Right cardiac atrium (tissue), 5 donors: ENCODE data around the gene STMN3. TPM values are rescaled to one million over a fixed set of nuclear protein-coding genes. Genes with fewer than 3 reads are reported as not detected.
"Not testable (repeated sequence)": the region's sequence is repeated elsewhere in the genome, so short reads cannot be mapped to it uniquely, and the experiment has no call there.

Experiments
- ATAC-seq, 2 donors: fragments of 200-7000 bp; cut with Tn5 transposase; one replicate each; pipeline versions ENCODE4 v1.8.0 to v1.9.1; 2020; ENCODE audit warnings: moderate library complexity in 2 of 2, mild to moderate bottlenecking in 1 of 2
- DNase-seq, 3 donors: peaks; one replicate each; pipeline ENCODE4 v3.0.0-alpha.2; 2020
- H3K27ac ChIP-seq: one replicate; pipeline ENCODE4 v1.5.1; 2013; ENCODE audit warnings: mild to moderate bottlenecking, low read length, control low read depth, moderate library complexity
- H3K27me3 ChIP-seq: one replicate; pipeline ENCODE4 v1.6.1; 2013; ENCODE audit not compliant: control insufficient read depth, insufficient read depth
- H3K4me1 ChIP-seq: one replicate; pipeline ENCODE4 v1.6.1; 2013; ENCODE audit warnings: low read length; ENCODE audit not compliant: control insufficient read depth, insufficient read depth
- H3K4me3 ChIP-seq: one replicate; pipeline ENCODE4 v1.5.1; 2013; ENCODE audit warnings: low read length, control low read depth
- H3K9me3 ChIP-seq: one replicate; pipeline ENCODE4 v1.6.1; 2013; ENCODE audit warnings: low read length; ENCODE audit not compliant: control insufficient read depth
- whole genome bisulfite sequencing: extraction: QIAGEN DNeasy Blood & Tissue Kit; methylation state at CpG from one replicate; pipeline ENCODE4 v1.1.7; 2013; 5-methylcytosine and 5-hydroxymethylcytosine counted together
- intact Hi-C, 4 donors: fragments of 100-400 bp; cut with DNase I; formaldehyde crosslinking; loops; one replicate each; pipeline versions ENCODE4 v1.11.0 to v1.14.0; 2022 to 2023
- polyA plus RNA-seq: library from polyadenylated mRNA; stranded (reverse); fragments of 200-250 nt; gene quantifications from one replicate; pipeline ENCODE4 v1.2.3, GENCODE V29; 2013
- total RNA-seq, 4 donors: library from RNA; stranded (reverse); fragmentation: NEBNext Ultra II Directional; extraction: Animal tissue kit (Norgen Biotek cat#: 25700); gene quantifications; one replicate each; pipeline ENCODE4 v1.2.1, GENCODE V29; 2021
- donor health status: healthy with polysubstance abuse.
- donor health status: DM: no; HTN: yes; CAD: no.
- donor health status: DM: no; HTN: no; CAD: no.
- donor health status: DM: no; HTN: yes; CAD: no; lungs with severe emphysema.
- donor health status: DM: yes; HTN: yes; CAD: no.

Gene STMN3
- total and polyA plus RNA-seq, 5 donors, result 4.0 to 9.3 (median 6.2) TPM

DNA sequence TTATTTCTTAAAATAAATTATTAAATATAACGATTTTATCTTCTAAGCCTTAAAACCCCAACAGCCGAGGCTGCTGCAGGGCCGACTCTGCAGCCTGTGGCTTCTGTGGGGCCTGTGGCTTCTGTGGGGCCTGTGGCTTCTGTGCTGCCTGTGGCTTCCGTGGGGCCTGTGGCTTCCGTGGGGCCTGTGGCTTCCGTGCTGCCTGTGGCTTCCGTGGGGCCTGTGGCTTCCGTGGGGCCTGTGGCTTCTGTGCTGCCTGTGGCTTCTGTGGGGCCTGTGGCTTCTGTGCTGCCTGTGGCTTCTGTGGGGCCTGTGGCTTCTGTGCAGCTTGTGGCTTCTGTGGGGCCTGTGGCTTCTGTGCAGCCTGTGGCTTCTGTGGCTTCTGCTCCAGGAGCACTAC lies 51.5 kb downstream of the STMN3 start:
- H3K4me1 ChIP-seq, DNase-seq, H3K27me3 ChIP-seq, H3K9me3 ChIP-seq, H3K4me3 ChIP-seq, intact Hi-C loops, H3K27ac ChIP-seq, ATAC-seq: not testable (repeated sequence)
- 85% methylated on average over 8 of the region's 8 CpGs for WGBS

DNA sequence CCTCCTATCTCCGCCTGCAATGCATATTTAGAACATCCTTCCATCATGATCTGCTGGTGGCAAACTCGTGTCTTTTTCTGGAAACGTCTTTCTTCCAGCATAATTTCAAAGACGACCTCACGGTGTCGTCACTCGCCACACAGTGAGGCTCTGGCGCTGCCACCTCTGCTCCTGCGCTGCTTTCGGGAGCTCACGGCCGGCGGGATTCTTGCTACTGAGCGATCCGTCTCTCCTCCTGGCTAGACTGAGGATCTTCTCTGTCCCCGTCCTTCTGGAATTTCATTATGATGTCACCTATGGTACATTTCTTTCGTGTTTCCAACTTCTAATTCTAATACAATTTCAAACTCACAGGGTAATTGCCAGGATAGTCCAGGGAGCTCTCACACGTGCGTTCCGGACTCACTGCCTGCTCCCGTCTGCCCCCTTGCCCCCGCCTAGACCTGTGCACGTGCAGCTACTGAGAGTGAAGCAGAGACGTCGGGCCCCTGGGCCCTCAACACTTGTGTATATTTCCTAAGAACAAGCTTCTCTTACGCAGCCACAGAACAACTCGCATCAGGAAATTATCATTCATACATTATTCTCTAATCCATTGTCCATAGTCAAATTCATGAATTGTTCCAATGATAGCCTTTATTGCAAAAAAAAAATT lies 53.7 kb downstream of the STMN3 start:
- WGBS, result 93% methylated on average over 27 of the region's 27 CpGs
- Histone ChIP-seq H3K4me3 (no peak overlapping the region), H3K27ac (no peak overlapping the region), H3K27me3 (no peaks in the 10 kb centered on the region), H3K9me3 (no peaks in the 10 kb centered on the region), H3K4me1 (no peaks in the 10 kb centered on the region)
- intact Hi-C loops, result no loop called here
- no peak for ATAC-seq
- no peak for DNase-seq

DNA sequence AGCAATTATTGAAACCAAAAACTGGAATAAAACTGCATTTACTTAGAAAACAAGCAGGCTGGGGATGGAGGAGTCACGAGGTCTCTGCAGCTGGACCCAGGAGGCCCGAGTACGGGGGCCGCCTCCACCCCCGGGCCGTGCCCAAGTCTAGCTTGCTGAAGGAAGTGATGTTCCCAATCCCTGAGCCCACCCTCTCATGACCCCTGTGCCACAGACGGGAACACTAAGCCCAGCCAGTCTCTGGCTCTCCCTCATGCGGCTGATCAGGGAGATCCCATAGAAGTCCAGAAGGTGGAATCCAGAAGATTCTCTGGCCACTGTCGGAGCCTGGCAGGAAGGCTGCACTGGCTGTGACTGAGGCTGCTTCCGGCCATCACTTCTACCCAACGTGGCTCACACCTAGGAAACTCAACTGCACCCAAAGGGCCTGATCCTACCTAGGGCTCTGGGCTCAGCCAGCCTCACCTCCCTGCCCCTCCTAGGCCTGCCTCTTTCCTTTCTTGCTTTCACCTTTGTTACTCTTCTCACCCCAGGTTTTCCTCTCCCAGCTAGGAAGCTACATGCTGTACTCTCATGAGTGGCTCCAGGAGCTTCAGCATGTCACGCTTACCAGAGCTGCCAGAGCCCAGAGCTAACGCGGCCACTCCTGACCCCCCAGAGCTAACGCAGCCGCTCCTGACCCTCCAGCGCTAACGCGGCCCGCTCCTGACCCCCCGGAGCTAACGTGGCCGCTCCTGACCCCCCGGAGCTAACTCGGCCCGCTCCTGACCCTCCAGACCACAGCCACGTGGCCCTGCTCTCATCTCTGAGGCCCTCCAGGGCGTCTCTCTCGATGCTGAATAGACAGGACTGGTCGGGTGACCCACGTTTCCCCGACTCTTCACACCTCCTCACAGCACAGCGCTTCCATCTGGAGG lies 54.5 kb downstream of the STMN3 start:
- 87% methylated on average over 33 of the region's 33 CpGs for WGBS
- Histone ChIP-seq H3K27me3 (no peaks in the 10 kb centered on the region), H3K4me3 (no peak overlapping the region), H3K27ac (no peak overlapping the region), H3K9me3 (no peaks in the 10 kb centered on the region), H3K4me1 (no peaks in the 10 kb centered on the region)
- ATAC-seq (no peak), DNase-seq (no peak)
- intact Hi-C loops, result no loop called here

DNA sequence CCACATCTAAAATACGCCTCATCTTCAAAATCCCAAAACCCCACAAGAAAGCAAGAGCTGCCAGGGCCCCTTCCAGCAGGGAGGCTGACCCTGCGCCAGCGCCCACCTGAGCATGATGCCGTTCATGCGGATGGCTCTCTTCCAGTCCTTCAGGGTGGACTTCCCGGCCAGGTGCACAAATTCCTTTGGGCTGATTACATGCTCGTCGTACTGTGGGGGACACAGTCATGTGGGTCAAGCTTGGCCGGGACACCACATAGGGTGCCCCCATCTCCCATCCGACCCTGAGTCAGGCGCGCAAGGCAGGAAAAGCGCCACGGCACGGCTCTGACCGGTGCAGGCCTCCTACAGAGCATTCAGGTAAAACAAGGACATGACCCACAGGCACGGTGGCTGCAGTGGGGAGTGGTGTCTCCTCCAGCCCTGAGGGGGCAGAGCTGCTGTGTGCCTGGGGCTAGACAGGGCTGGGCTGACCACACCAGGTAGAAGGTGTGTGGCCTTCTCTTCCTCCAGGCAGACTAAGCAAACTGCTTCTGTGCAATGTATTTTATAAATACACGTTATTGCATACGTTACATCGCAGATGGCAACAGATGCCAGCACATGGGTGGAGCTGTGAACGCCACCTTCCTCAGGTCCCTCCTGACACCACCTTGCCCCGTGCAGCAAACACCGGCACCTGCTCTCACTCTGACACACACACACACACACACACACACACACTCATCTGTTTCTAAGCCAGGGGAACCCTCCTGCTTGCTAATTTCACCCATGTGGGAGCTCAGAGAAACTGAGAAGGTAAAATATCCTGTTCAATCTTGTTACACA lies 55.4 kb downstream of the STMN3 start:
- Histone ChIP-seq H3K27me3 (no peaks in the 10 kb centered on the region), H3K4me1 (no peaks in the 10 kb centered on the region), H3K27ac (no peak overlapping the region), H3K9me3 (no peaks in the 10 kb centered on the region), H3K4me3 (no peak overlapping the region)
- no peak for DNase-seq
- intact Hi-C loops, result no loop called here
- 90% methylated on average over 23 of the region's 23 CpGs for WGBS
- ATAC-seq, result peak in 1 of 2 donors; percentile 16

DNA sequence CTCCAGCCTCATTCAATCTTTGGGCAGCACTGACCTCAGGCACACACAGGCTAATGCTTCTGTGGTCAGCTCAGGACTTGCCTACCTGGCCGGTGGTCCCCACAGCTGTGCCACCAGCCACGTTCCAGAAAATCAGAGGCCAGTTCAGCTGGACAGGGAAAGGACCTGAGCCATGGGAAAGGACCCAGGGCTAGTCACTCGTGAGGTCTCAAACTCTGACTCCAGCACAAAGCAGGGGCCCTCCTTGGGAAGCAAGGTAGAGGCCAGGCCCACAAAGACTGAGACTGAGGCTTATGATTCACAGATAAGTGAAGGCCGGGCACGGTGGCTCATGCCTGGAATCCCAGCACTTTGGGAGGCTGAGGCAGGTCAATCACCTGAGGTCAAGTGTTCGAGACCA lies 56.8 kb downstream of the STMN3 start:
- no peak for DNase-seq
- 88% methylated on average over 6 of the region's 6 CpGs for WGBS
- Histone ChIP-seq H3K27ac (no peak overlapping the region), H3K9me3 (no peaks in the 10 kb centered on the region), H3K4me3 (no peak overlapping the region), H3K4me1 (no peaks in the 10 kb centered on the region), H3K27me3 (no peaks in the 10 kb centered on the region)
- intact Hi-C loops, result no loop called here
- no peak for ATAC-seq

DNA sequence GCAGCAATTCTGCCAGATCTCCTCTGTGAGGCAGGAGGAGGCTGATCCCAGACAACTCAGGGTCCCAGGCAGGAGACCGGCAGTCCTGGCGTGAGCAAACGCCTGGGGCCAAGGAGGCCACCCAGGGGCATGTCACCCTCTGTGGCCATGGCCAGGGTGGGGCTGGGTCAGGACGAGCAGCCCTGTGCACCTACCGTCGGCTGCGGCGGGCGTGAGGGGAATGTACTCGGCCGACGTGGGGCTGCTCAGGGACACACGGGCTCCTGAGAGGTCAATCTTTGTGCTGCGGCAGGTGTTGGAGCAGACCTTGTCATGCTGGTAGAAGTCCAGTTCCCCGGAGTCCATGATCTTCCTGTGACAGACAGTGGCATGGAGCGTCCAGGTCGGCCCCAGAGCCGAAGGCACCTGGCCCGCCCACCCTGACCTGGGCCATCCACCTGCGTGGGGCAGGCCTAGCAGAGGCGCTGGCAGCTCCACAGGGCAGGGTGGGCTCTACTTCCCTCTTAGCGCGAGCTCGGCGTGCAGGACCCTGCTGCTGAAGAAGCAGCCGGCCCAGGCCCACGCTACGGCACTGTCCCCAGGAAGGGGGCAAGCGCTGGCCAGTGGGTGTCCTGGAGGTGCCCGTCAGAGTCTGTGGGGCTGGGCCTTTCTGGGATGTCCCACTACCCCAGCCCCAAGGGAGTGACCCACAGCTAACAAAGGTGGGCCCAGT lies 57.7 kb downstream of the STMN3 start:
- no peaks in the 10 kb centered on the region for H3K9me3 ChIP-seq
- peak in 1 of 2 donors; percentile 7 for ATAC-seq
- H3K4me1 ChIP-seq, result no peaks in the 10 kb centered on the region
- intact Hi-C loops, result no loop called here
- no peak overlapping the region for H3K4me3 ChIP-seq
- no peaks in the 10 kb centered on the region for H3K27me3 ChIP-seq
- 93% methylated on average over 30 of the region's 30 CpGs for WGBS
- DNase-seq, result peak in 1 of 3 donors; percentile 47
- no peak overlapping the region for H3K27ac ChIP-seq

DNA sequence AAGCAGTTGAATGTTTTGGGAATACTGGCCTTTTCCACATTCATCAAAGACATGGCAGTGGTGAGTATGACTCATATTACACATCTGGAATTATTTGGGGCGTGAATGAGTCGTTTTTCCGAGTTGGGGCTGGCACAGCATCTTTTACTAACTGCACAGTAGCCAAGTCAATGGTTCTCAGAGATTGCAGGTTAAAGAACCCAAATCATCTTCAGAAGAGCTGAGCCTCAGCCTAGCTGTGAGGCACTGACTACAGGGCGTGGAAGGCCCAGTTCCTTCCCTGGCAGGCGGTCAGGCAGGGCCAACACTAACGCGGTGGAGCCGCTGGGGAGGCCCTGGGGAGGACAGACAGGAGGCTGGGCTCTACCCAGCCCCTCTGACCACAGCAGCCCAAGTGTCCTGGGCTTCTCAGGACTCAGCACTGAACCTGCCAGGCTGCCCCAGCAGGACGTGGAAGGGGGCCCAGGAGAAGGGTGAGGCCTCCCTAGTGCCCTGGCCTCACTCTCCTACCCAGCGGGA lies 59.1 kb downstream of the STMN3 start:
- WGBS, result 69% methylated on average over 10 of the region's 10 CpGs
- ATAC-seq (peak in 1 of 2 donors; percentile 19), DNase-seq (no peak)
- no peaks in the 10 kb centered on the region for H3K27me3 ChIP-seq
- no peak overlapping the region for H3K4me3 ChIP-seq
- H3K9me3 ChIP-seq, result no peaks in the 10 kb centered on the region
- no peak overlapping the region for H3K27ac ChIP-seq
- no peaks in the 10 kb centered on the region for H3K4me1 ChIP-seq
- intact Hi-C loops, result no loop called here

DNA sequence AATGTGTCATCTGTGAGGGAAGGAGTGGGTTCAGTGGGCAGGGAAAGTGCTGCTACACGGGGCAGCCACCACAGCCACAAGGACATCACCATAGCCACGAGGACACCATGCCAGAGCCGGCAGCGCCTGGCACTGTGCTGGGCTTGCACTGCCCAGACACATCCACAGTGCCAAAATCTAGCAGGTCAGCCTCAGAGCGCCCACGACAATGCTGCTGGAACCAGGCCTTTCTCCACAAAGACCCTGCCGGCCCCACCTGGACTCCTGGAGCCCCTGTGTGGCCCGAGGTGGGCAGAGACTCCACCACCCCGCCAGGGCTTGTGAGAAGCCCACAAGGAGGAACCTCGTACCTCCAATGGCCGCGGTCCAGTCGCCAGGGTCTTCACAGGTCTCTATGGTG lies 60.6 kb downstream of the STMN3 start:
- intact Hi-C loops, result no loop called here
- Histone ChIP-seq H3K9me3 (no peaks in the 10 kb centered on the region), H3K4me3 (no peak overlapping the region), H3K27me3 (no peaks in the 10 kb centered on the region), H3K27ac (no peak overlapping the region), H3K4me1 (no peaks in the 10 kb centered on the region)
- WGBS, result 96% methylated on average over 13 of the region's 13 CpGs
- ATAC-seq, result no peak
- no peak for DNase-seq

DNA sequence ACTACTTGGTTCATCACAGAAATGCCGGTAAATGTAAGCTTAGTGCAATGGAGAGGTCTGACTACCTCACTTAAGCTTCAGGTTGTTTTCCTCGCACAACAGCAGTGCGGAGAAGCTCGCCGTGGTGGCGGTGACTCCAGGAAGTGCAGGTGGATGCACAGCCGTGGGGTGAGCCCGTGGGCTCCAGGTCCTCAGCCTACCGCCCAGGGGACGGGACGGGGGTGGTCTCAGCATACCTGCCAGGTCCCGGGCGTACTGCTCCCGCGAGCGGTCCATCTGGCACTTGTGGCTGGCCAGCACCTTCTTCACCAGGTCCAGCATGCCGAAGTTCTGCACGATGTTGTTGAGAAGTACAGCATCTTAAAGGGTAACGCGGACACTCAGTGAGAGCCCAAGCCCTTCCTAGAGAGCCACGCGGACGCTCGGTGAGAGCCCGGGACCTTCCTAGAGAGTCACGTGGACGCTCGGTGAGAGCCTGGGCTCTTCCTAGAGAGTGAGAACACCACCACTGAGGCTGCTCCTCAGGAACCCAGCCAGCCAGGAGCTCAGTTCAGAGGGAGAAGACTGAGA lies 61.4 kb downstream of the STMN3 start:
- no peaks in the 10 kb centered on the region for H3K4me1 ChIP-seq
- WGBS, result 94% methylated on average over 28 of the region's 28 CpGs
- intact Hi-C loops, result no loop called here
- ATAC-seq, result no peak
- no peak overlapping the region for H3K27ac ChIP-seq
- H3K27me3 ChIP-seq, result no peaks in the 10 kb centered on the region
- no peaks in the 10 kb centered on the region for H3K9me3 ChIP-seq
- no peak for DNase-seq
- H3K4me3 ChIP-seq, result no peak overlapping the region

DNA sequence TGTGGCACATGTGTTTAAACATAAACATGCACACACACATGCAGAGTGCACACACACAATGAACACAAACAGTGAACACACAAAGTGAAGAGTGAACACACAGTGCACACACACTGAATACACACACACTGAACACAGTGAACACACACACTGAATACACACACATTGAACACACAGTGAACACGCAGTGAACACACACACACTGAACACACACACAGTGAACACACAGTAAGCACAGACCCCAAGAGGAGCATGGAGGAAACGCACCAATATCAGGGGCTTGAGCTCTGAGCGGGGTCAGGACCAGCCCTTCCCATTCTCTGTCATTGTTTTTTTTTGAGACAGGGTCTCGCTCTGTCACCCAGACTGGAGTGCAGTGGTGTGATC lies 62.1 kb downstream of the STMN3 start:
- H3K4me1 ChIP-seq, result peaks cover 1% of the 10 kb centered on the region
- intact Hi-C loops, result no loop called here
- ATAC-seq, result no peak
- no peaks in the 10 kb centered on the region for H3K27me3 ChIP-seq
- DNase-seq, result no peak
- WGBS, result 93% methylated on average over 4 of the region's 4 CpGs
- no peaks in the 10 kb centered on the region for H3K9me3 ChIP-seq
- H3K4me3 ChIP-seq, result no peak overlapping the region
- no peak overlapping the region for H3K27ac ChIP-seq
